GM21786 (cell line): ENCODE measurements around the gene FOXL2NB.

Experiments
- ATAC-seq: cut with Tn5 transposase; IDR thresholded peaks from one replicate; pipeline ENCODE4 v1.9.1; 2021; ENCODE audit not compliant: unreplicated experiment

Gene FOXL2NB

GRCh38 chr3:138987181-138987580 lies 40.2 kb downstream of the FOXL2NB start:
- no peak for ATAC-seq

- ATAC-seq: no peak
Observed at GRCh38 chr3:138995706-138996105, 48.7 kb downstream of the FOXL2NB start.
